DOHH2 (cell line): ENCODE measurements around the gene C1orf105.

ENCODE experiments used
- CTCF ChIP-seq: fragments of 200-600 bp; sonication (generic); IDR thresholded peaks from one replicate; pipeline ENCODE4 v1.5.1; 2014; ENCODE audit warnings: antibody characterized with exemption, mild to moderate bottlenecking, low read depth, low read length; ENCODE audit not compliant: poor library complexity, severe bottlenecking
- EZH2phosphoT487 ChIP-seq: fragments of 200-600 bp; sonication (generic); IDR thresholded peaks from 2 replicates; pipeline ENCODE4 v1.6.1; 2017; ENCODE audit warnings: borderline replicate concordance, mild to moderate bottlenecking, antibody characterized with exemption, low read length, moderate library complexity, mixed read lengths

- TF ChIP-seq CTCF (no peak), EZH2phosphoT487 (no peak)
Observed at GRCh38 chr1:172492421-172492820, 71.9 kb downstream of the C1orf105 start.
